ENCODE data around the gene NEK8.
A peak's percentile ranks its signal among the peaks of the same experiment; 100 is the strongest.

The NEK8 gene

GRCh38 chr17:28728364-28729200 lies at the start of gene NEK8:
Gene NEK8, plus strand, starts transcription at chr17:28728788. Its CDS starts 26 bp downstream, at chr17:28728814.
- peak; percentile 98 to 99 for DNase-seq (ENCODE audit: low read depth in 1 of 2, low spot score in 1 of 2)

- DNase-seq (ENCODE audit: low read depth in 1 of 2, low spot score in 1 of 2), result no peak
Observed at GRCh38 chr17:28682655-28683054, 45.9 kb upstream of the NEK8 start.

- DNase-seq (ENCODE audit: low read depth in 1 of 2, low spot score in 1 of 2), result no peak
Observed at GRCh38 chr17:28684963-28685362, 43.6 kb upstream of the NEK8 start.

- DNase-seq (ENCODE audit: low read depth in 1 of 2, low spot score in 1 of 2), result no peak
Observed at GRCh38 chr17:28685366-28685765, 43.2 kb upstream of the NEK8 start.

- DNase-seq (ENCODE audit: low read depth in 1 of 2, low spot score in 1 of 2), result no peak
Observed at GRCh38 chr17:28686296-28686695, 42.3 kb upstream of the NEK8 start.

GRCh38 chr17:28688481-28688880 lies 40.1 kb upstream of the NEK8 start:
- no peak for DNase-seq (ENCODE audit: low read depth in 1 of 2, low spot score in 1 of 2)

- DNase-seq (ENCODE audit: low read depth in 1 of 2, low spot score in 1 of 2), result no peak
Observed at GRCh38 chr17:28689011-28689410, 39.6 kb upstream of the NEK8 start.

GRCh38 chr17:28693869-28694268 lies 34.7 kb upstream of the NEK8 start:
- DNase-seq (ENCODE audit: low read depth in 1 of 2, low spot score in 1 of 2), result no peak

- no peak for DNase-seq (ENCODE audit: low read depth in 1 of 2, low spot score in 1 of 2)
Observed at GRCh38 chr17:28698253-28698941, 30.2 kb upstream of the NEK8 start.

GRCh38 chr17:28700278-28700677 lies 28.3 kb upstream of the NEK8 start:
- DNase-seq (ENCODE audit: low read depth in 1 of 2, low spot score in 1 of 2), result no peak

- DNase-seq (ENCODE audit: low read depth in 1 of 2, low spot score in 1 of 2), result no peak
Observed at GRCh38 chr17:28700830-28701492, 27.6 kb upstream of the NEK8 start.

- DNase-seq (ENCODE audit: low read depth in 1 of 2, low spot score in 1 of 2), result no peak
Observed at GRCh38 chr17:28702026-28702751, 26.4 kb upstream of the NEK8 start.

GRCh38 chr17:28702752-28703150 lies 25.8 kb upstream of the NEK8 start:
- no peak for DNase-seq (ENCODE audit: low read depth in 1 of 2, low spot score in 1 of 2)

GRCh38 chr17:28703552-28704218 lies 24.9 kb upstream of the NEK8 start:
- DNase-seq (ENCODE audit: low read depth in 1 of 2, low spot score in 1 of 2), result no peak

- DNase-seq (ENCODE audit: low read depth in 1 of 2, low spot score in 1 of 2), result no peak
Observed at GRCh38 chr17:28704219-28704858, 24.2 kb upstream of the NEK8 start.

GRCh38 chr17:28705074-28705659 lies 23.4 kb upstream of the NEK8 start:
- DNase-seq (ENCODE audit: low read depth in 1 of 2, low spot score in 1 of 2), result no peak

GRCh38 chr17:28705728-28706334 lies 22.8 kb upstream of the NEK8 start:
- no peak for DNase-seq (ENCODE audit: low read depth in 1 of 2, low spot score in 1 of 2)

- no peak for DNase-seq (ENCODE audit: low read depth in 1 of 2, low spot score in 1 of 2)
Observed at GRCh38 chr17:28706471-28707338, 21.9 kb upstream of the NEK8 start.

- no peak for DNase-seq (ENCODE audit: low read depth in 1 of 2, low spot score in 1 of 2)
Observed at GRCh38 chr17:28707339-28707720, 21.3 kb upstream of the NEK8 start.

Measured in activated CD4-positive, alpha-beta T cell treated with anti-CD3 and anti-CD28 coated beads, Interleukin-2, amount 50 U/mL, for 24 hours (primary cell).